Neutrophil (primary cell): ENCODE data around the gene LILRB5.
"Not testable (repeated sequence)": the region's sequence is repeated elsewhere in the genome, so short reads cannot be mapped to it uniquely, and the experiment has no call there.

Experiments
- H3K27ac ChIP-seq: fragments of 200-600 bp; sonication (generic); 2 replicates; pipeline ENCODE4 v1.5.1; 2016; ENCODE audit warnings: mild to moderate bottlenecking, moderate library complexity
- H3K27me3 ChIP-seq: fragments of 200-600 bp; sonication (generic); 2 replicates; pipeline ENCODE4 v1.6.0; 2016; ENCODE audit warnings: mild to moderate bottlenecking
- H3K36me3 ChIP-seq: fragments of 200-600 bp; sonication (generic); 2 replicates; pipeline ENCODE4 v1.5.1; 2017
- H3K4me1 ChIP-seq, 2 experiments: fragments of 200-600 bp in 1 of 2; sonication (generic) in 1 of 2; 1 replicate in 1 of 2; 2 replicates in 1 of 2; pipeline versions ENCODE4 v1.5.1 to v1.6.1; 2013 to 2016; ENCODE audit warnings: low read depth in 1 of 2, low read length in 1 of 2, mild to moderate bottlenecking in 1 of 2, moderate library complexity in 1 of 2; ENCODE audit not compliant: control insufficient read depth in 1 of 2, insufficient read depth in 1 of 2
- H3K4me3 ChIP-seq, 2 experiments: fragments of 200-600 bp in 1 of 2; sonication (generic) in 1 of 2; 1 replicate in 1 of 2; 2 replicates in 1 of 2; pipeline ENCODE4 v1.5.1; 2013 to 2016; ENCODE audit warnings: low read depth in 1 of 2, low read length in 1 of 2, mild to moderate bottlenecking in 1 of 2, moderate library complexity in 1 of 2
- H3K9me3 ChIP-seq: fragments of 200-600 bp; sonication (generic); 2 replicates; pipeline ENCODE4 v1.5.1; 2016
- TF ChIP-seq, protein P1 (sequence below): fragments of 200-600 bp; sonication (generic); IDR thresholded peaks from 2 replicates; pipeline ENCODE4 v1.5.1; 2016; ENCODE audit warnings: antibody characterized with exemption

The LILRB5 gene

DNA sequence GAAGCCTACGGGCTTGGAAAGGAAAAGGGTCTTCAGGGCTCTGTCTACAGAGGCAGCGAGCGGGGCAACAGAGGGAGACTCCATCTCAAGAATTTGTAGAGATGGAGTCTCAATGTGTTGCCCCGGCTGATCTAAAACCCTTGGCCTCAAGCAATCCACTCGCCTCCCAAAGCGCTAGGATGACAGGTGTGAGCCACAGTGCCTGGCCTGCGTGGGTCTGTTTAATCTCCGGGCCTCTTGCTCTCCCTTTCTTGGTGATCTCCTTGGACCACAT is 48.4 kb downstream of the LILRB5 start:
- Histone ChIP-seq H3K36me3 (peaks cover 41% of the 10 kb centered on the region), H3K27me3 (no peaks in the 10 kb centered on the region), H3K4me1 (peaks cover 93 to 95% of the 10 kb centered on the region in 2 experiments), H3K27ac (peak overlapping the region; percentile 93), H3K9me3 (no peaks in the 10 kb centered on the region), H3K4me3 (peak overlapping the region; percentile 59 to 87)
- TF ChIP-seq, protein P1, sequence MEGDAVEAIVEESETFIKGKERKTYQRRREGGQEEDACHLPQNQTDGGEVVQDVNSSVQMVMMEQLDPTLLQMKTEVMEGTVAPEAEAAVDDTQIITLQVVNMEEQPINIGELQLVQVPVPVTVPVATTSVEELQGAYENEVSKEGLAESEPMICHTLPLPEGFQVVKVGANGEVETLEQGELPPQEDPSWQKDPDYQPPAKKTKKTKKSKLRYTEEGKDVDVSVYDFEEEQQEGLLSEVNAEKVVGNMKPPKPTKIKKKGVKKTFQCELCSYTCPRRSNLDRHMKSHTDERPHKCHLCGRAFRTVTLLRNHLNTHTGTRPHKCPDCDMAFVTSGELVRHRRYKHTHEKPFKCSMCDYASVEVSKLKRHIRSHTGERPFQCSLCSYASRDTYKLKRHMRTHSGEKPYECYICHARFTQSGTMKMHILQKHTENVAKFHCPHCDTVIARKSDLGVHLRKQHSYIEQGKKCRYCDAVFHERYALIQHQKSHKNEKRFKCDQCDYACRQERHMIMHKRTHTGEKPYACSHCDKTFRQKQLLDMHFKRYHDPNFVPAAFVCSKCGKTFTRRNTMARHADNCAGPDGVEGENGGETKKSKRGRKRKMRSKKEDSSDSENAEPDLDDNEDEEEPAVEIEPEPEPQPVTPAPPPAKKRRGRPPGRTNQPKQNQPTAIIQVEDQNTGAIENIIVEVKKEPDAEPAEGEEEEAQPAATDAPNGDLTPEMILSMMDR, result no peak

DNA sequence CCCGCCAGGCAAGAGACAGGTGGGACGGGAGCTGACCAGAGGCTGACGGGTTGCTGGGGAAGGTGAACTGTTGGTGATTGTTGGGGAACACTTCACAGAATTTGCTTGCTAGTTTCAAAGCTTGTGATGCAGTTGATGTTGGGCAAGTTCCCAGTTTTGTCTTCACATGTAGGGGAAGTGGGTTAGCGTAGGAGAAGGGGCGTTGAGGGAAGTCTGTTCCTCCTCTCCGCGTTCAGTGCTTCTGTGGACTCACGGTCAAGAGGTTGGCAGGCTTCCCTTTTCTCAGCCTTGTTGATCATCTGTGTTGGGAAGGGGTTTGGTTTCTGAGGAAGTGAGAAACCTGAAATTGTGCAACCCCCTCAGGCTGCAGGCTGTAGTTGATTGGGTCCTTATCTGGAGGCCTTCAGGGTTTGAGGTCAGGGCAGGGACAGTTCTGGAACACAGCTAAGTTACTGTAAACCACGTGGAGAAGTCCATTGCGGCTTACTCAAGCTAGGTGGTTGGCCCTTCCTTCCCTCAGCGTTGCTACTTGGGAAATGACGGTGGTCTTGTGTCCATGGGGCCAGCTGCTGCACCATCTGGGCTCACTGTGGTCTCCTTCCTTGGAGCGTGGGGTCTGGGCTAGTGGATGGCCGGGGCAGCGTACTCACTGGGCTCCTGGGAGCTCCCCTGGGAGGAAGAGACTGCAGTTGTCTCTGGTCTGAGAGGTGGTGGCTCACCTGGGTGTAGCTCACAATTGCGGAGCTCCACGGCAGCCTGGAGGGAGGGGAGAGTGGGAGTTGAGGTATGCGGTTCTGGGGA is 48.9 kb downstream of the LILRB5 start:
- Histone ChIP-seq H3K9me3 (no peaks in the 10 kb centered on the region), H3K27me3 (no peaks in the 10 kb centered on the region), H3K27ac (peak overlapping the region; percentile 93), H3K36me3 (peaks cover 46% of the 10 kb centered on the region), H3K4me1 (peaks cover 93 to 95% of the 10 kb centered on the region in 2 experiments), H3K4me3 (peak overlapping the region; percentile 59 to 87)
- TF ChIP-seq, protein P1, result peak; percentile 12

DNA sequence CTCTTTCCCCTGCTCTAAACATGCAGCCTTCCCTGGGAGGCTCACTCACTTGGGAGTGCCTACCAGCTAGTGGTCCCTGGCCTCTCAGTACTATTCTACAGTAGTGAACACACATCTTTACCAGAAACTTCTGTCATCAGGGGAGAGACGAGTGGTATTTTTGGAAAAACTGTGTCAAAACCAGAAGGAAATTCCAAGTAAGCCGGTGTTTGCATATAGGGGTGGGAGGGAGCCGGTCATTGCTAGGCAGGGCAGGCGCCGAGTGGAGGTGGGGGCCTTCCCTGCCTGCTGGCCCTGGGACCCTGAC is 49.4 kb downstream of the LILRB5 start:
- peaks cover 52% of the 10 kb centered on the region for H3K36me3 ChIP-seq
- H3K9me3 ChIP-seq, result no peaks in the 10 kb centered on the region
- H3K27ac ChIP-seq, result peak overlapping the region; percentile 93
- peaks cover 93 to 95% of the 10 kb centered on the region in 2 experiments for H3K4me1 ChIP-seq
- TF ChIP-seq, protein P1, result no peak
- H3K4me3 ChIP-seq, result peak overlapping the region; percentile 59 to 87
- no peaks in the 10 kb centered on the region for H3K27me3 ChIP-seq

DNA sequence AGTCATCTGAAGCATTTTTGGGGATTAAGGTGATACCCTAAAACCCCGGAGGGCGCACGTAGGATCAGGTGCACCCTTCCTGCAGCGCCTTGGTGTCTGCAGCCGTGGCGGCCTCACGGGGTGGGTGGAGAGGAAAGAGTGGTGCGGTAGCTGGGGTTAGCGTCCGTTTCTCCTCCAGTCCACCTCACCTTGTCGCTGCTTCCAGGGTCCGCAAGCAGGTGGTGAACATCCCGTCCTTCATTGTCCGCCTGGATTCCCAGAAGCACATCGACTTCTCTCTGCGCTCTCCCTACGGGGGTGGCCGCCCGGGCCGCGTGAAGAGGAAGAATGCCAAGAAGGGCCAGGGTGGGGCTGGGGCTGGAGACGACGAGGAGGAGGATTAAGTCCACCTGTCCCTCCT is 49.9 kb downstream of the LILRB5 start:
- not testable (repeated sequence) for H3K27me3 ChIP-seq, H3K9me3 ChIP-seq
- Histone ChIP-seq H3K4me1 (peaks cover 94 to 95% of the 10 kb centered on the region in 2 experiments), H3K36me3 (peaks cover 56% of the 10 kb centered on the region), H3K4me3 (peak overlapping the region; percentile 59 to 87), H3K27ac (peak overlapping the region; percentile 93)

DNA sequence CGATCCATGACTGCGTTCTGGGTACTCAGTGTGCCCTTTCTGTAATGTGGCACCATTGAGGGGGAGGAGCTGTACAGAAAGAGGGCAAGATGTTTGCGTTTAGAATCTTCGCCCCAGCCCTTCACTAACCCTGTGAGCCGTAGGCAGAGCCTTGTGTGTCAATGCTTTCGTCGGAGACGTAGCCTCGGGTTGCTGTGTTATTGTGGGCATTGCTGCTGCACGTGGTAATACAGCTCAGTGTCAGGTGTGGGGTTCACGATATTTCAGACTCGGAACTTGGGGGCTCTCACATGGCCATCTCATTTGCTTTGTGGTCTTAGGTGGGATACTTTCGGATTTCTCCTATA is 50.3 kb downstream of the LILRB5 start:
- Histone ChIP-seq H3K27ac (peak overlapping the region; percentile 93), H3K4me3 (peak overlapping the region; percentile 59 to 87), H3K36me3 (peaks cover 60% of the 10 kb centered on the region), H3K4me1 (peaks cover 95 to 98% of the 10 kb centered on the region in 2 experiments), H3K27me3 (no peaks in the 10 kb centered on the region), H3K9me3 (no peaks in the 10 kb centered on the region)
- TF ChIP-seq, protein P1, result no peak

DNA sequence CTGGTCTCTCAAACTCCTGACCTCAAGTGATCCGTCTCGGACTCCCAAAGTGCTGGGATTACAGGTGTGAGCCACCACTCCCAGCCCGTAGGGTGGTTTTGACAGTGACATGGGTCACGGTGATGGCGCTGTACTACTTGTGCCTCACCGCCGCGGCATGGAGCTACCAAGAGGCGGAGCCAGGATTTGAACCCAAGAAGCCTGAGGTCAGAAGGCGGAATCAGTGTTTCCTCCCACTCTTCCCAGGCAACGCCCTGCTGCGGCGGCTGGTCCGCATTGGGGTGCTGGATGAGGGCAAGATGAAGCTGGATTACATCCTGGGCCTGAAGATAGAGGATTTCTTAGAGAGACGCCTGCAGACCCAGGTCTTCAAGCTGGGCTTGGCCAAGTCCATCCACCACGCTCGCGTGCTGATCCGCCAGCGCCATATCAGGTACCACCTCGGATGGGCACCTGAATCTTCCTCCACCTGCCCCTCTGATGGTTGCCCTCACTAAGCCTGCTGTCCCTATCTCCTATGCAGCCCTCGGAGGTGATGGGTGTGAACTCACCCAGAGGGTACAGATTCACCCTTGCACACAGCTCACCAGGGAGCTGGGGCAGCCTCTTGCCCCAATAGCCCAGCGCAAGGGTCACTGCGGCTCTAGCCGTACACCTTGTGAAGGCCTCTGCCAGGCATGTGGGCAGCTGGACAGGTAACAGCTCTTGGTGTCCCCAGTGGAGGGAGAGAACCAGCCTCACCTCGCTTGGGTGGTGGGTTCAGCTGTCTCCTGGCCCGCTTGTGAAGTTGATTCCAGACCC is 50.8 kb downstream of the LILRB5 start:
- TF ChIP-seq, protein P1, result no peak
- peak overlapping the region; percentile 59 to 87 for H3K4me3 ChIP-seq
- H3K27me3 ChIP-seq, result no peaks in the 10 kb centered on the region
- peak overlapping the region; percentile 93 for H3K27ac ChIP-seq
- peaks cover 97 to 99% of the 10 kb centered on the region in 2 experiments for H3K4me1 ChIP-seq
- peaks cover 66% of the 10 kb centered on the region for H3K36me3 ChIP-seq
- no peaks in the 10 kb centered on the region for H3K9me3 ChIP-seq
